ENCODE results near the gene ZNF343.
"Not testable (repeated sequence)": the region's sequence is repeated elsewhere in the genome, so short reads cannot be mapped to it uniquely, and the experiment has no call there.

The ZNF343 gene

DNA sequence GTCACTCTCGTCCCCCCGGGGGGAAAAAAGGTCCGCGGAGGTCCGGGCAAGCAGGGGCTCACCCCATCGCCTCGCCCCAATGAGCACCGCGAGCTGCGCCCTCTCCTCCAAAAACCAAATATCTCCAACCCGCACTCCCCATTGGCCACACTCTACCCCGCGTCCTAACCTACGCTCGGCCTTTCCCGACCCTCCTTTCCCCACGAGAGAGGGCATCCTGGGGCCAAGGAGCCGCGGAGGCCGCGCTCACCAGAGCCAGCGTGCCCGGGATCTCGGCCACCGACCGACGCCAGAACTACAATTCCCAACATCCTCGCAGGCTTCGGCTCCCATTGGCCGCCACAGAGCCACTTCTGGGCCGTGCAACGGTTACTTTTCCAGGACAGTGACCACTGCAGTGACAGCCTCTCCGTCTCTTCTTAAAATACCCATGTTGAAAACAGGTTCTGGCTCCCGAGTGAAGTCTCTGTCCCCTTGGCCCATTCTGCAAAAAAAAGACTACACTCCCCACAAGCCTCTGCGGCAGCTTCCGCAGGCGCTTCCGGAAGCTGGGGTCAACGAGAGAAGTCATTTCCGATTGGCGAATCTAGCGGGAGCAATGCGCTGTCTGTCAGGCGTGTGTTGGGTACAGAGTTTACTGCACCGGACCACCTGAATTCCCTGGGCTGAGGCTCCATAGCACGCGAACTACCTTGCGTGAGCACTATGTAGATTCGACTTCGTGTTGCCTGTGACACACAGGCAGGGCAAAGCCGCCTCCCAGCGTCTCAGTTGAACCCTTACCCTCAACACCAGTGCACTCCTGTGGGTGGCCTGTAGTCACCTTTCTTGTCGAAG is at the start of gene ZNF343:
Gene ZNF343 (minus strand): TSS at position 285 of the 837 bp plus-strand sequence. CDS start 15,020 bp downstream, outside the sequence.
- DNase-seq, result peak; percentile 93

GRCh38 chr20:2557873-2558580 is 49.3 kb upstream of the ZNF343 start:
- no peak for DNase-seq

DNA sequence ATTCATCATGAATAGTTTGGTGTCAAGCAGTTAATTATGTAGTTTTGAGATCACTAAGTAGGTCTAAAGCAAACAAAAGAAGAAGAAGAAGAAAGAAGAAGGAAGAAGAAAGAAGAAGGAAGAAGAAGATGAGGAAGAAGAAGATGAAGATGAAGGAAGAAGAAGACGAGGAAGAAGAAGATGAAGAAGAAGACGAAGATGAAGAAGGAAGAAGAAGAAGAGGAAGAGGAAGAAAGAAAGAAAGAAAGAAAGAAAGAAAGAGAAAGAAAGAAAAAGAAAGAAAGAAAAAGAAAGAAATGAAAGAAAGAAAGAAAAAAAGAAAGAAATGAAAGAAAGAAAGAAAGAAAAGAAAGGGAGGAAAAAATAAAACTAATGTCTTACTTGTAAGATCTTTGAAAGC is 36.9 kb upstream of the ZNF343 start:
- no peak for DNase-seq

- no peak for DNase-seq
Measured at GRCh38 chr20:2544211-2544610, 35.5 kb upstream of the ZNF343 start.

- DNase-seq, result no peak
Measured at GRCh38 chr20:2542361-2542760, 33.6 kb upstream of the ZNF343 start.

DNA sequence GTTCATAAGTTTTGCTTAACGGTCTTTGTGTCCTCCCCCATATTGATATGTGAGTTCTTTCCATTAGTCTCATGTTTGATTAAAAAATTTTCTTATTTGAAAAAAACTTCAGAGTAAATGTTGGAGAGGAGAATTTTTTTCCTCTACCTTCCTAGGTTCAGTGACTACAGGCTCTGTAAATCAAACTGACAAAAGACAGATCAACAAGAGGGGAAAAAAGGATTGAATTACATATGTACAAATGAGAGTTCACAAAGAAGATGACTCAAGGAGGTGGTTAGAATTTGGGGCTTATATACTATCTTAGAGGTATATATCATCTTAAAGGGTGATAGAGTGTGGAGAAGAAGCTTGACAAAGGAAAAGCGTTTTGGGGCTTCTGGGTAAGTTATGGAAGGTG is 33.2 kb upstream of the ZNF343 start:
- peak; percentile 60 for DNase-seq

DNA sequence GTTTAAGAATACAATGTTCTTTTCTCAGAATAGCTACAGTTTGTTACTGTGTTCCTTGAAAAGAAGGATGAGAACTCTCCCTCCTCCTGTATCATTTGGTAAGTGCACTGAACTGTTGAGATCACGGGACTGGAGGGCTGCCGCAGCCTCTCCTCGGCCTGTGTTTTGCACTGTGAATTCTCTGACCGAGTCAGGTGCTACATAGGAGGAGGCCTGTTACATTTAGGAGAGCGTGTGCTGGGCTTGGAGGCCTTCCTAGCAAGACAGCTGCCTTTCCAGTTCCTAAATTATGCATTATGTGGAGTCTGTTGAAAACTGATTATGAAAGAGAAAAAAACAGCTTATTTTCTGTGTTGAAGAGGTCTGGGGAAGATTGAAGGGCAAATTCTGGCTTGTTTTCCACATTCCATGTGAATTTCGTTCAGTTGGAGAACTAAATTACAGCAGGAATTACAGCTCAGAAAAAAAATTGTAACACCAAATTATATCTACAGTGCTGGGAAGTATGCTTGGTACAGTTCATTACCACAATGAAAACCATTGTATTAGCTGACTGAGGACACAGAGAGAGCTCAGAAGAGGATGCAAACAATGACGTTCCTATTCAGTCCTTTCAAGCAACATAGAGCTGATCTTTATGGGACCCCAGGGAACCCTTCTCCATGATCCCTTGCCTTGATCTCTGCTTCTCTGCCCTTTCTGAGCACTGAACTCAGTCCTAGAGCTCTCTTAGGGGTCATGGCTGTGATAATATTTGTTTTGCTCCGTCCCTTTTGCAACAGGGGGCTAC is 30.4 kb upstream of the ZNF343 start:
- peak; percentile 18 for DNase-seq

DNA sequence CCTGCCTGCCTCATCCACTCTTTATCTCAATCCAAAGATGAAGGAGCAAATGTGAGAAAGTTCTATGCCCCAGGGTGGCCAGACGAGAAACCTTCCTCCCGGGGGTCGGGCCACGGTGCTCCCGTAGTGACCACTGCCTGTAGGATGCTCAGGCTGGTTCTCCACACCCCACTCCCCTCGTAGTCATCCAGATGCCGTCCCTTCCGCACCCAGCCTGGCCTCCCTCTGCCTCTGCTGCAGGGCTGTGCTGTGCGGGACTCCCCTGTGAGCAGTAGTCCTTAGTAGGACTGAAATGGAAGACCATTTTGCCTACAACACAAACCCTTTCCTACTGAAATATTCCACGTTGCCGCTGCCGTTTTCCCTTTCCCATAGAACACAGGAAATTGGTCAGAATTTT is 29.6 kb upstream of the ZNF343 start:
- no peak for DNase-seq

DNA sequence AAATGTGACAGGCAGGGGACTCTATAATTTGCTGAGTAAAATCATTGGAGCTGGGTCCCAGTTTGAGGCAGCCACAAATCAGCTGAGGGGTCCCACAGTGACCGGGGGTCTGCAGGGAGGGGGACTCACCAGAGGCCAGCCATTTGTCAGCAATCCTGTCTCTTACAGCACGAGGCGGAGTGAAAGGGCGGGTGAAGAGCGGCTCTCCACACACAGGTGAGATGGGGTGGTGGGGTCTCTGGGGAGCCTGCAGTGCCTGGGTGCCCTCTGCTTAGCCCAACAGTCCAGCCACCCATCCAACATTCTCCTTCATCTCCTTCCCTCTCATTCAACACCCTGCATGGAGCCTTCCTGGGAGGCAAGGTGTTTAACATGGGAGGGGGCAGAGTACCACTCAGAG is 28.4 kb upstream of the ZNF343 start:
- DNase-seq, result no peak

DNA sequence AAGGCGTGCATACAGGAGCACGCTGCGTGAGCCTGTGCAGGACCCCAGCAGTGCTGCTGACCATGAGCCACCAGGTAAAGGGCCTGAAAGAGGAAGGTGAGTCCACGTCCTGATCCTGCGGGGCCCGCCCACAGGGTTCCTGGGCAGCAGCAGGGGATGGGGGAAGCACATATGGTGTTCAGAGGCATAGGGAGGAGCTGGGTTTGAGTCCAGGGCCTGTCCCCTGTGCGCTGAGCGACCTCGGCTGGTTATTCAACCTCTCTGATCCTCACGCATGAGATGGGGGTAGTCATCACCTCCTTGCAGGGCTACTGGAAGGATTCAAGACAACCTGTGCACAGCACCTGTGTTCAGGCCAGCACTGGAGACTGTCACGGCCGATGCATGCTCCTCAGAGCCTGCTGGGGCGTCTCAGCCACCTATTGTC is 27.9 kb upstream of the ZNF343 start, which contains the start of gene TMC2:
Gene TMC2 (plus strand): TSS at position 14 of the 427 bp plus-strand sequence. CDS start 49 bp downstream, at position 63.
- no peak for DNase-seq

- DNase-seq, result peak; percentile 16
Measured at GRCh38 chr20:2535711-2536559, 27.2 kb upstream of the ZNF343 start.

GRCh38 chr20:2533118-2533517 is 24.4 kb upstream of the ZNF343 start:
- no peak for DNase-seq

GRCh38 chr20:2528671-2529271 is 20.1 kb upstream of the ZNF343 start:
- peak; percentile 62 for DNase-seq

- DNase-seq, result no peak
Measured at GRCh38 chr20:2527762-2528161, 19.0 kb upstream of the ZNF343 start.

- DNase-seq, result not testable (repeated sequence)
Measured at GRCh38 chr20:2526218-2526583, 17.5 kb upstream of the ZNF343 start.

DNA sequence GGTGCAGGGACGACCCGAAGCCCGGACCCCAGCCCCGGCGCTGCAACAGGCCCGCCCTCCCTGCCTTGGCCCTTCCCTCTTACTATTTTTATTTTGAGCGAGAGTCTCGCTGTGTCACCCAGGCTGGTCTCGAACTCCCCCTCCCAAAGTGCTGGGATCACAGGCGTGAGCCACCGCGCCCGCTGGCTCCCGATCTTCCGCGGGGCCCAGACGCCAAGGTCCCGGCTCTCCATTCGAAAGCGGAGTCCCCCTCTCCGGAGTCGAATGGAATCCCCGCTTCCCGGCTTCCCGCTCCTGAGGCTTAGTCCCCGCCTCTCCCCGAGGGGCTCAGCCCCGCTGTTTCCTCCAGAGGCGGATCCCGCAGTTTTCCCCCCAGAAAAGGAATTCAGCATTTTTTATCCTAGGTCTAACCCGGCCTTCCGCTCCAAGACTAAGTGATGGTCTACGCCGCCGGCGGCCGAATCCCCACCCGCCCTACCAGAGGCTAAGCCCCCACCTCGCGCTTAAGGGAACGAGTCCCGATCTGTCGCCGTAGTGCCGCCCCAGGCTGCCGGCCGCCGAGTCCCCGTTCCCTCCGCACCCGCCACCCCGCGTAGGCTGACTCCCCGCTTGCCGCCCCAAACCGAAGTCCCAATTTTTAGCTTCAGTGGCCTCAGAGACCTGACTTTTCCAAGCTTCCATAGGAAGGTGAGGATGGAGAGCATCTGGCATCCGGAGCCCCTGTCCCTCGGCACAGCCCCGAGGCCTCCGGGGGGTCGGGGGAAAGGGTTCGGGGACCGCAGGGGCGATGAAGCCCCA is 16.2 kb upstream of the ZNF343 start:
- DNase-seq, result peak; percentile 85

DNA sequence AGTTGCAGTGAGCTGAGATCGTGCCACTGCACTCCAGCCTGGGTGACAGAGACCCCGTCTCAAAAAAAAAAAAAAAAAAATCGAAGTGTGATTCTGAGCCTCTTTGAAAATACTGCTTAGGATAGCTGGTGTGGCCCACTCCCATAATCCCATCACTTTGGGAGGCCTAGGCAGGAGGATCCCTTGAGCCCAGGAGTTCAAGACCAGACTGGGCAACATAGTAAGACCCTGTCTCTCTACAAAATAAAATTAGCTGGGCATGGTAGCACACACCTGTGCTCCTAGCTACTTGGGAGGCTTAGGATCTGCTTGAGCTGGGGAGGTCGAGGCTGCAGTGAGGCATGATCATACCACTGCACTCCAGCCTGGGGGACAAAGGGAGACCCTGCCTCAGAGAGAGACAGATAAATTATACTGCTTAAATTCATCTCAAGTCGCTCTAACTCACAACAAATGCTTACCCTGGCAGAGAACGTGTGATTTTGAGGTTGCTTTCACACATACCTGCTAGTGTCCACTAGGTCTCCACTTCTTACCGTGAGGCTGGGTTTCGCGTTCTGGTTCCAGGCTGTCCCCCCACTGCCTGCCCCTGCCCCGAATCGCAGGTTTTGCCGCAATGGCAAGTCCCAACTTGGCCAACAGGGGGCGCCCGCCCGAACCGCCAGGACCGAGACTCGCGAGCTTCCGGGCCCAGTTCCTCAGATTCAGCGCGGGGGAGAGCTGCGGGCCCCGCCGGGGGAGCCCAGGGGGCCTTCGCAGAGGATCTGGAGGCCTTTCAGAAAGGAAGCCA is 15.4 kb upstream of the ZNF343 start:
- peak; percentile 86 for DNase-seq

- not testable (repeated sequence) for DNase-seq
Measured at GRCh38 chr20:2522826-2523429, 14.2 kb upstream of the ZNF343 start.
